Stimulated activated CD4-positive, alpha-beta T cell treated with anti-CD3 and anti-CD28 coated beads, Interleukin-15, amount 100 ng/mL, for 24 hours (primary cell): ENCODE data around the gene GOLGA8B.
"Not testable (repeated sequence)": the region's sequence is repeated elsewhere in the genome, so short reads cannot be mapped to it uniquely, and the experiment has no call there.

Experiments used
- DNase-seq: peaks from one replicate; pipeline ENCODE4 v3.0.0-alpha.2; 2020

The GOLGA8B gene

DNA sequence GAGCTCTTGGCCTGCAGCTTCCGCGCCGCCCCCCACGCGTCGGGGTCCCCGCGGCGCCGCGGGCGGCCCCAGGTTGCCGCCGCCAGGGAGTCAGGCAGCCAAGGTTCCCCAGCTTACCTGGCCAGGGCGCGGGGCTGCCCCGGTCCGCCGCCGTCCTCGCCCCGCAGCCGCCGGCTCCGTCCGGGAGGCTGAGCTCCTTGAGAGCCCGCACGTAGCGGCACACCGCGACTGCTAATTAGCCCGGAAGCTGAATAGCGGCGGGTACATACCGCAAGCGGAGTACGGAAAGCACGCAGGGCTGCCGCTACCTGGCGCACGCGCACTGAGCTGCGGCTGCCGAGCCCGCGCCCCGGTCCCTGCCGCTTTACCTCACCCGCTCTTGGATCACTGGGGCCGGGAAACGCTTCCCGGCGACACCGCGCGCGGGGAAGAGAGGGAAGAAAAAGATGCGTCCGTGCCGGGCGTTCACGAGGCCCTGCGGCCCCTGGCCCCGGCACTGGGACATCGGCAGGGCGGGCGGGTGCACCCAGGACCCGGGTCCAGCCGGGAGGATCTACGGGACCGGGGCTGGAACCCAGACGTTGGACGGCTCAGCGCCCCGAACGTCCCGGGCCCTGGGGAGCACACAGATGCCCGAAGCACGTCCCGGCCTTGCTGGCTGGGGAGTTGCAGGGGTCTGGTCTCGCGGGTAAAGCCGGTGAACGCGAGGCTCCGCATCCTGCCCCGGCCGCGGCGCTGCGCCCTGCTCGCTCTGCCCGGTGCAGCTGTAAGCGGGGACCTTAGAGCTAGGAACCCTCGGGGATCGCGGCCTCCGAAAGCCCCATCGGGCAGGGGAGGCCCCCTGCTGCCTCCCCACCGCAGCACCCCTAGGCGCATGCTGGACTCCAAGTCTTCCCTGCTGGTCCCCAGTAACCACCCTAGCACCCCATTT, at the start of gene GOLGA8B:
Gene GOLGA8B, minus strand, starts transcription at position 253 of the 931 bp plus-strand sequence. CDS start 47,739 bp downstream, outside the sequence.
- peak; percentile 85 for DNase-seq

- DNase-seq, result not testable (repeated sequence)
Observed at GRCh38 chr15:34633165-34633564, 49.7 kb upstream of the GOLGA8B start.

GRCh38 chr15:34628577-34629152, 45.2 kb upstream of the GOLGA8B start:
- no peak for DNase-seq

DNA sequence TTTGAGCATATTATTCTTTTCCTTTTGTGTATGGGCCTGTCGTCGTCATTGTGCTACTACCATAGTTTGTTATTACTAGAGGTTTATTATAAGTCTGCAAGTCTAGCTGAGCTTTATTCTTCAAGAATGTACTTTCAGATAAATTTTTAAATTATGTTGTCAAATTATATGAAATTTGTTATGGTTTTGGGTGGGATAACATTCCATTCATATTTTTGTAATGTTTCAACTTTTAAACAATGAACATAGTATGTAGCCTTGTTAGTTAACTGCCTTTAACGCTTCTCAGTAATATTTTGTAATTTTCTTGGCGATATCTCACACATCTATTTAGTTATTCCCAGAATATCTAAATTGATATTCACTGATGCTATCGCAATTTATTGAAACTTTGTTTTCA, 41.6 kb upstream of the GOLGA8B start:
- no peak for DNase-seq

- no peak for DNase-seq
Observed at GRCh38 chr15:34621675-34622074, 38.2 kb upstream of the GOLGA8B start.

GRCh38 chr15:34620814-34621213, 37.4 kb upstream of the GOLGA8B start:
- DNase-seq, result no peak

GRCh38 chr15:34620142-34620541, 36.7 kb upstream of the GOLGA8B start:
- no peak for DNase-seq

- no peak for DNase-seq
Observed at GRCh38 chr15:34619151-34619550, 35.7 kb upstream of the GOLGA8B start.

DNA sequence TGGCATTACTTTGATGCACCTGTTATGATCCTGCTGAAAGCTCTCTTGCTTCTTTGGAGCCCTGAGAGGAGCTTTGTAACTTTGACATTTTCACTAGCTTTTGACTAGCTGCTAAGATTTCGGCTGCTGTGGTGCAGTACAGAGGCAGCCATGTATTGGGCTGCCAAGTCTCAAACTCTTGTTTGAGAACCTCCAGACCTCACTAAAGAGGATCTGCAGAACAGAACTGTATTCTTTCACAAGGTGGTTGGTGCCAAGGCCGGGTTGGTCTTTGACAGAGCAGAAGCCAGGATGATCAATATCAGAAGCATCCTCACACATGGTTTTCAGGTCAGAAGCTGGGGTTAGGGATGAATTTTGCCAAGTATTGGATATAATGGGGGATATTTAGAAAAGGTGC, 34.6 kb upstream of the GOLGA8B start:
- no peak for DNase-seq

GRCh38 chr15:34616613-34617012, 33.2 kb upstream of the GOLGA8B start:
- DNase-seq, result no peak

- no peak for DNase-seq
Observed at GRCh38 chr15:34613997-34614396, 30.5 kb upstream of the GOLGA8B start.

GRCh38 chr15:34613301-34613700, 29.9 kb upstream of the GOLGA8B start:
- DNase-seq, result no peak

DNA sequence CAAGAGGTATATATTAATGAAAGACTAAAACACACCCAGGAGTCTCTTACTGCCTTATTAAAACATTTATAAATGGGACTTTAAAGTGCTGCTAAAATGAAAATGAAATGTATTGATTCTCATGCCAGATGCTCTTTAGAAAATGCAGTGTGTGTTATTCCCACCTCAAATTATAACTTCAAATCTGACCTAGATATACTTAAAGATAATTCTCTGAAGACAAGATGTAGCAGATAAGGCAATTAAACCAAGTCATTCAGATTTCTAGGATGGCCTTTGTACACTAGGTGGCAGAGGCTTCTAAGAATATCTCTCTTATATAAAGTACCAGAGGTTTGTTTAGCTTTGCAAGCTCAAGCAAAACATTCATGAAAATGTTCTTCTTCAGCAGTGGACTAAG, 26.9 kb upstream of the GOLGA8B start:
- DNase-seq, result no peak

- DNase-seq, result no peak
Observed at GRCh38 chr15:34609102-34610057, 25.9 kb upstream of the GOLGA8B start.

DNA sequence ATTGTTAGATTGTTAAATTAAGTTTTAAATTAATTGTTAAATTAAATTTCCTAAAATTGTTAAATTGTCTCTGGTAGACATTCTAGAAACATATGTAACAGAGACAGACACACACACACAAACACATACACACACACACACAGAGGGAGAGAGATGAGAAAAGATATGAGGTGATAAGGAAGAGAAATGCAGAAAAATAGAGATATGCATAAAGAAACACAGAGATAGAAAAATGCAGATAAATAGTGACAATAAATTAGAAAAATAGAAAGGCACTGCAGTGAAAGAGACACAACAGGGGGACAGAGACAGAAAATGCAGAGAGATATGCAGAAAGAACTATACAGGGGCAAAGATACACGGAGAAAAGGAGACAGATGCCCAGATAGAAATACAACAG, 25.1 kb upstream of the GOLGA8B start:
- no peak for DNase-seq

DNA sequence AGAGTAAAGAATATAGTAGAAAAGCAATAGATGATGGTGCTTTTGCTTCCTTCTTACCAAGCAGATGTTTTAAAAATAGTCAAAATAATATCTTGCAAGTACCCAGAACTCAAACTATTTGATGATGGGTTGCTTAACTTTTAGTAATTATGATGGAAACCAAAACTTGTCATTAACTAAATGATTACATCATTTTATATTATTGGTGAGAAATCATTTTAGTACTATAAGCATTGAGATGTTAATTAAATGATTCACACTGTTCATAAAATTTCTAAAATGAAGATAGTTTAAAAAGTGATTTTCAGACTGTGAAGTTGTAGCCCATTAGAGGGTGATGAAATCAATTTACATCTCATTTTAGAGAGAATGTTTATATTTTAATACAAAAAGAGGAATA, 24.4 kb upstream of the GOLGA8B start:
- no peak for DNase-seq

GRCh38 chr15:34606545-34606944, 23.1 kb upstream of the GOLGA8B start:
- no peak for DNase-seq

- no peak for DNase-seq
Observed at GRCh38 chr15:34606131-34606530, 22.7 kb upstream of the GOLGA8B start.

- DNase-seq, result no peak
Observed at GRCh38 chr15:34603095-34603494, 19.6 kb upstream of the GOLGA8B start.

- DNase-seq, result no peak
Observed at GRCh38 chr15:34600923-34601322, 17.5 kb upstream of the GOLGA8B start.

- no peak for DNase-seq
Observed at GRCh38 chr15:34598799-34599585, 15.5 kb upstream of the GOLGA8B start.

- DNase-seq, result no peak
Observed at GRCh38 chr15:34597316-34597715, 13.9 kb upstream of the GOLGA8B start.
